Activated CD8-positive, alpha-beta memory T cell treated with anti-CD3 and anti-CD28 coated beads, Interleukin-2, amount 50 U/mL, for 24 hours (primary cell): ENCODE data around the gene TACC2.

Experiments used
- DNase-seq: peaks from one replicate; pipeline ENCODE4 v3.0.0-alpha.2; 2020; ENCODE audit errors: extremely low read depth

Gene TACC2

GRCh38 chr10:122224159-122224558 is 235.2 kb downstream of the TACC2 start:
- DNase-seq, result no peak

DNA sequence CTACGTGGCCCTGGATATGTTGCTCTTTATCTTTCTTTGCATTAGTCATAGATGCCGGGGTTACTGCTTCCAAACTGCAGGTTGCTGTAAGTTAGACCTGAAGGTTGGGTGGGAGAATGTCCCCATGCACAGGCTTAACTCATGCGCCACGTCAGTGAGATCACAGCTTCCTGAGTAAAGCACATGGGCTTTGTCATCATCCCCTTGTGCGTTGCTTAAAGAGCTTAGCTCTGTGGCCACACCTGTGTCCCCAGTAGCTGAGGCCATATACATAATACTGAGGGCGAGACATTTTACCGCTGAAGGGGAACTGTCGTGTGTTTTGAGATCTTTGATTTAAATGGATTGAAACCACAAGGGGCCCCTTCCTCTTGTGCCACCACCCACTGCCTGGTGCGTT is 236.4 kb downstream of the TACC2 start:
- DNase-seq, result no peak

DNA sequence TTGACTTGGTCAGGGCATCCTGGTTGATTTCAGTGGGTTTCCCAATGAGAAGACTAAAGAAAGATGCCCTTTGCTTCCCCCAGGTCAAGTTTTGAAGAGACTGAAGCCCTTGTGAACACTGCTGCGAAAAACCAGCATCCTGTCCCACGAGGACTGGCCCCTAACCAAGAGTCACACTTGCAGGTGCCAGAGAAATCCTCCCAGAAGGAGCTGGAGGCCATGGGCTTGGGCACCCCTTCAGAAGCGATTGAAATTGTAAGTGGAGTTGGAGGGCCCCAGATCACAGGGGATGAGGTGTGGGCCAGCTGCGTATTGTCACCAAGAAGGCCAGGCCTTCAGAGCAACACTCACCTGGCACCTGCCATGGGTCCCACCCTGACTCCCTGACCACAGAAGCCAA is 238.8 kb downstream of the TACC2 start:
- DNase-seq, result no peak

GRCh38 chr10:122229666-122230065 is 240.7 kb downstream of the TACC2 start:
- no peak for DNase-seq

GRCh38 chr10:122230222-122230621 is 241.3 kb downstream of the TACC2 start:
- DNase-seq, result no peak

GRCh38 chr10:122232769-122233168 is 243.8 kb downstream of the TACC2 start:
- no peak for DNase-seq

GRCh38 chr10:122233857-122234348 is 244.9 kb downstream of the TACC2 start:
- DNase-seq, result no peak

DNA sequence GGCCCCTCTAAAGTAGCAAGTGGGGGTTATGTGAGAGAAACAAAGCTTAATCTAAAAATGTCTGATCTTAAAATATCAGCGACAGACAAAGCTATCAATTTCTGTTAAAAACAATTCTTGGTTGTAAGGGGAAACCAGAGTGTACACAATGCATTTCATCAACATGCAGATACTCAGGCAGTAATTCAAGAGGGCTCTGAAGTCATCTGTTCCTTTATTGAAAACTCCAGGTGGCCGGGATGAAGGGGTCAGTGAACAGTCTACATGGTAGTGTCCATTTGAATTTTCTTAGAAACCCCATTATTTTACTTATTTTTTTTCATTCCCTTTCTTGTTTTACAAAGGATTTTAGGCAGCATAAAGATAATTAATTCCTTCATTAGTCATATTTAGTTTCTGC is 245.5 kb downstream of the TACC2 start:
- no peak for DNase-seq

- DNase-seq, result no peak
Measured at GRCh38 chr10:122236690-122237306, 247.8 kb downstream of the TACC2 start.

GRCh38 chr10:122237331-122237990 is 248.5 kb downstream of the TACC2 start:
- DNase-seq, result no peak

- DNase-seq, result no peak
Measured at GRCh38 chr10:122239578-122240257, 250.8 kb downstream of the TACC2 start.

DNA sequence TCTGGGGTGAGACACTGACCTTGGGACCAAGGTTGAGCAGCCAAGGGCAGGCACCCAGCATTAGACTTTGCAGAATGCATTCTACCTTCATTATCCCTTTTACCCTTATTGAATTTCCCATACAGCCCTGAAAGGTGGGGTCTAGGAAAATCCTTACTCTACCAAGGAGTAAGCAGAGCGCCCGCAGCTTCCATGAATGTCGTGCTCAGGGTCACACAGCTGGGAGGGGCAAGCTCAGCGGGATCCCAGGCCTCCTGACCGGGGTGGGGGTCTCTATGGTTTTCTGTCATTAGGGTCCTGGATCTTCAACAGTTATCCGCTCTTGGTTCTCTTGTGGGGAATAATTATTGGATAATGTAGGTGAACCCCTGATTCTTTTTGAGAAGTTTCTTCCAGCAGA is 251.4 kb downstream of the TACC2 start:
- DNase-seq, result no peak

GRCh38 chr10:122241836-122242235 is 252.9 kb downstream of the TACC2 start:
- no peak for DNase-seq

- no peak for DNase-seq
Measured at GRCh38 chr10:122243550-122243949, 254.6 kb downstream of the TACC2 start.

DNA sequence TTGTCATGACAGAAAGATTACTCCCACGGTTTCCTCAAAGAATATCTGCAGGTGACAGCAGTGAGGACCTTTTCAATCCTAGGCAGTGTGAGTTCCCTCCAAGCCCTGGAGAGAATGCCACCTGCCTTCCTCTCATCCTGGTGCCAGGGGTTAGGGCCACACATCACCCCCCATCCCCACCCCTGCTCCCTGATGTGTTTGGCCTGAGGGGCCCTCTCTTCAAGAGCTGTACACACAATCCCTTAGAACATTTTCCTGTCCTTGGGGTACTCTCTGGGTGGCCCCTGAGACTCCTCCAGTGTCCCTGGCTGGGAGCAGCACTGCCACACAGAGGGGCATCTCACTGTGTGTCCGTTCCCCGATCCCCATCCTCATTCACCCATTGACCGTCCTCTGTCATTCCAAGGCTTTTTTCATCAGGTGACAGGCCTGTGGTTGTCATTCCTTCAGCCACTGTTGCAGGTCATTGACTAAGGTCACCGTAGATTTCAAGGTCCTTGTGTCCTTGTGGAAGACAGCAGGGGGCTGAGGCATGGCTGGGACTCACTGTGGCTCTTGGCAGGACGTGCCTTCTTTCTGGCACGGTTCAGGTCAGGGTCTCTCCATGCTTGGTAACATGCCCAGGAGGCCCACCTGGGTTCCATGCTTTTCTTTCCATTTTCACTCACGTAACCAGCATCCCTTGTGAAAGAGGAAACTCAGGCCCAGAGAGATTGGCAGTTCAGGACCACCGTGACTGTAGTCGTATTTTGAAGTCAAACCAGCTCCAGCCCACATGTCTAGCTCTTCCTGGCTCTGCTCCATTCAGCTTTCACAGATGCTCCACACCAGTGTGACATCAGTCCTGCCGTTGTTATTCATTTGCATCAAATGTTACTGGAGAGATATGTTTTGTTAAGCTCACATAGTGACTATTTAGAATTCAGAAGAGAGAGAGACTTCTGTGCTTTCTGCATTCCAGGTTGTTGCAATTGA is 255.3 kb downstream of the TACC2 start:
- no peak for DNase-seq

- no peak for DNase-seq
Measured at GRCh38 chr10:122245136-122245535, 256.2 kb downstream of the TACC2 start.

GRCh38 chr10:122245897-122246296 is 256.9 kb downstream of the TACC2 start:
- no peak for DNase-seq

DNA sequence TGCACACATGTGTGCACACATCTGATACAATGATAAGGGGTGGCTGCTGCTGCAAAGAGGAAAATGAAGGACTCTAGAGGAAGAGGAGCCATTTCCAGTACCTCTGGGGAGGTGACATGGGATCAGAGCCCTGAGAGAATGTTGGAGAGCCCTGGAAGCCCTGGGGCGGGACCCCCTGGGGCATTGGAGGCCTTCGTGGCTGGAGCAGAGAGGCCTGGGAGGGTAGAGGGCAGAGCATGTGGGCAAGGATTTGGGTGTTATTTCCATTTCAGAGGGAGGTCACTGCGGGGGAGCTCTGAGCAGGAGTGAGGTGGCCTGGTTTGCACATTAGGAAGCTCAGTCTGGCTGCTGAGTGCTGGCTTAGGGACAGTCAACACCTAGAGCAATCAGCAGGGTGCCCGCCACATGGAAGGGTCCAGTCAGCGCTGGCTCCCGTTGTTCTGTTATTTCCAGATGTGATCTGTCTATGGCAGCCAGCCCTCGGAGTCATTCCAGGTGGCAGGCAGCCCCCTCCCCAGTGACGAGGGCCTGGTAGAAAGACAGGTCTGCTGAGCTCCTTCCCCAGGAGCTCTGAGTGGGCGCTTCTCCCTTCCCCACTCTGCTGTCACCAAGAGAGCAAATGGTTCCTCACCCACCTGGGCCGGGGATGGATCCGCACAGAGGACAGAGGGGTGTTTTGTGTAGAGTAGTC is 258.0 kb downstream of the TACC2 start:
- no peak for DNase-seq

DNA sequence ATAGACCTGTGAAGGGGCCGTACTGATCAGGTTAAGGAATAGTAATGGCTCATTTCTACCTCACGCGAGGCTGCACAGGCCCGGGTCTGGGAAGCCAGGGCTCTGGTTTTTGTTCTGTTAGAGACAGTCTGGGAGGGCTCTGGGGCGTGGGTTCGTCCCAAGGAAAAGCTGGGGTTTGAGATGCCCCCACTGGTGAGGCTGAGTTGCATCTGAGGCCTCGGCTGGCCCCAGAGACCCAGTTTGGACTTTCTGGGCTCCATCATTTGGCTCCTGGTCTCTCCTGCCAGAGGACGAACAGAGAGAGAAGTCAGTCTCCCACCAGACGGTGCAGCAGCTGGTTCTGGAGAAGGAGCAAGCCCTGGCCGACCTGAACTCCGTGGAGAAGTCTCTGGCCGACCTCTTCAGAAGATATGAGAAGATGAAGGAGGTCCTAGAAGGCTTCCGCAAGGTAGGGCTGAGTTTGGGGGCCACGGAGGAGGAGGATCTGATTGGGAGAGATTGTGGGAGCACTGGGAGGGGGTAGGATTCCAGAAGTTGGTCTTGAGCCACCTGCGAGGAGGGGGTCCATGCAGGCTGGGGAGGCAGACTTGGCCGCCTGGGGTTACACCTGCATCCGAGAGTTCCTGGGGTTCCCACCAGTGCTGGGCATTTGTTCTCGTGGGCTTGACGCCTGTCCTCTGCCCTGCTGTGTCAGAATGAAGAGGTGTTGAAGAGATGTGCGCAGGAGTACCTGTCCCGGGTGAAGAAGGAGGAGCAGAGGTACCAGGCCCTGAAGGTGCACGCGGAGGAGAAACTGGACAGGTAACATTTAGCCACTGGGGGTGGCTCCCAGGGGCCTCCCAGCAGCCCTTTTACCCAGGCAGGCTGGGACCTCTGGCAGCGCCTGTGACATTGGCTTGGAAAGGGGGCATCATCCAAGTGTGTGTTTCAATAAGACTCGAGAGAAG is 259.7 kb downstream of the TACC2 start:
- DNase-seq, result no peak

GRCh38 chr10:122249303-122249850 is 260.4 kb downstream of the TACC2 start:
- no peak for DNase-seq
